Activated T-cell treated with anti-CD3 and anti-CD28 coated beads for 4 hours (primary cell): ENCODE measurements around the gene DBH.
"Not testable (repeated sequence)": the region's sequence is repeated elsewhere in the genome, so short reads cannot be mapped to it uniquely, and the experiment has no call there.

Experiments used
- DNase-seq: peaks from one replicate; pipeline ENCODE4 v3.0.0-alpha.2; 2020

The DBH gene

GRCh38 chr9:133605446-133605845 lies 30.7 kb upstream of the DBH start:
- DNase-seq: no peak

GRCh38 chr9:133605856-133606707 lies 30.1 kb upstream of the DBH start:
- no peak for DNase-seq

GRCh38 chr9:133606708-133607025 lies 29.5 kb upstream of the DBH start:
- no peak for DNase-seq

- DNase-seq: no peak
These were observed 28.8 kb upstream of the DBH start for GRCh38 chr9:133607381-133607780.

- no peak for DNase-seq
These were observed 28.2 kb upstream of the DBH start for GRCh38 chr9:133607976-133608375.

GRCh38 chr9:133608382-133608781 lies 27.8 kb upstream of the DBH start:
- DNase-seq: no peak

- no peak for DNase-seq
These were observed 27.3 kb upstream of the DBH start for GRCh38 chr9:133608889-133609288.

GRCh38 chr9:133609311-133610098 lies 26.7 kb upstream of the DBH start, which contains the start of gene FAM163B:
FAM163B (minus strand) TSS chr9:133609389; CDS start chr9:133580223, 29,166 bp downstream.
- peak; percentile 9 for DNase-seq

- DNase-seq: no peak
These were observed 25.3 kb upstream of the DBH start for GRCh38 chr9:133610845-133611244.

- no peak for DNase-seq
These were observed 24.1 kb upstream of the DBH start for GRCh38 chr9:133612051-133612450.

- DNase-seq: no peak
These were observed 23.3 kb upstream of the DBH start for GRCh38 chr9:133612816-133613215.

GRCh38 chr9:133613432-133613831 lies 22.7 kb upstream of the DBH start:
- DNase-seq: no peak

- DNase-seq: no peak
These were observed 22.1 kb upstream of the DBH start for GRCh38 chr9:133614056-133614455.

GRCh38 chr9:133614678-133615077 lies 21.5 kb upstream of the DBH start:
- no peak for DNase-seq

- DNase-seq: no peak
These were observed 21.0 kb upstream of the DBH start for GRCh38 chr9:133615186-133615585.

- DNase-seq: no peak
These were observed 20.5 kb upstream of the DBH start for GRCh38 chr9:133615606-133616188.

GRCh38 chr9:133616643-133617405 lies 19.3 kb upstream of the DBH start:
- no peak for DNase-seq

GRCh38 chr9:133618726-133619125 lies 17.4 kb upstream of the DBH start:
- DNase-seq: no peak

GRCh38 chr9:133619791-133620190 lies 16.4 kb upstream of the DBH start:
- peak; percentile 41 for DNase-seq

- no peak for DNase-seq
These were observed 14.4 kb upstream of the DBH start for GRCh38 chr9:133621725-133622267.

GRCh38 chr9:133622555-133622954 lies 13.6 kb upstream of the DBH start:
- no peak for DNase-seq

GRCh38 chr9:133626008-133626407 lies 10.2 kb upstream of the DBH start:
- not testable (repeated sequence) for DNase-seq

GRCh38 chr9:133627341-133627740 lies 8.8 kb upstream of the DBH start:
- no peak for DNase-seq
